ENCODE measurements around the gene GANC.

DNA sequence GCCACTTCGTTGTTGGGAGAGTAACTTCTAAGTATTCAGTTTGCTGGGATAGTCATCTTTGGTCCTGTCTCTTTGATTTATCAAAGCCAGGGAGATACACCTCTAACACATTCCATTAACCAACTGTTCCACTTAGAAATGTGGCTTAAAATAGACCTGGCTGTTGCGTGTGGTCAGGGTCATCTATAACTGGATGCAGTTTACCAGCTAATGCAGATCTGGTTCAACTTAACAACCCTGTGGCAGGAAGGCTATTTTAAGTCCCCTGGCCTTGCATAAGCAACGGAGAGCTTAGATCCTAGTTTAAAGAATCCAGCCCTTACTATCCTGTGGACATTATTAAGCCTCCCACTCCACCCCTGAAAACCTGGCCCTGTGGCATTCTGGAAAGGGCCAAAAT is 58.2 kb downstream of the GANC start:
- TF ChIP-seq, protein P1, sequence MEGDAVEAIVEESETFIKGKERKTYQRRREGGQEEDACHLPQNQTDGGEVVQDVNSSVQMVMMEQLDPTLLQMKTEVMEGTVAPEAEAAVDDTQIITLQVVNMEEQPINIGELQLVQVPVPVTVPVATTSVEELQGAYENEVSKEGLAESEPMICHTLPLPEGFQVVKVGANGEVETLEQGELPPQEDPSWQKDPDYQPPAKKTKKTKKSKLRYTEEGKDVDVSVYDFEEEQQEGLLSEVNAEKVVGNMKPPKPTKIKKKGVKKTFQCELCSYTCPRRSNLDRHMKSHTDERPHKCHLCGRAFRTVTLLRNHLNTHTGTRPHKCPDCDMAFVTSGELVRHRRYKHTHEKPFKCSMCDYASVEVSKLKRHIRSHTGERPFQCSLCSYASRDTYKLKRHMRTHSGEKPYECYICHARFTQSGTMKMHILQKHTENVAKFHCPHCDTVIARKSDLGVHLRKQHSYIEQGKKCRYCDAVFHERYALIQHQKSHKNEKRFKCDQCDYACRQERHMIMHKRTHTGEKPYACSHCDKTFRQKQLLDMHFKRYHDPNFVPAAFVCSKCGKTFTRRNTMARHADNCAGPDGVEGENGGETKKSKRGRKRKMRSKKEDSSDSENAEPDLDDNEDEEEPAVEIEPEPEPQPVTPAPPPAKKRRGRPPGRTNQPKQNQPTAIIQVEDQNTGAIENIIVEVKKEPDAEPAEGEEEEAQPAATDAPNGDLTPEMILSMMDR (conservative IDR thresholded peaks at IDR 0.05 in 1 of 2, IDR thresholded peaks at IDR 0.05 in 1 of 2; ENCODE audit: low read depth in 1 of 2, low read length in 2 of 2) = no peak
- no peak for TF ChIP-seq EZH2 (IDR thresholded peaks at IDR 0.05; ENCODE audit: low read length, missing control alignments)
